Left lobe of liver (tissue), 2 donors: Measurements from ENCODE around the gene ATG2A. TPM values are rescaled to one million over a fixed set of nuclear protein-coding genes. Genes with fewer than 3 reads are reported as not detected.

Experiments
- ATAC-seq: fragments of 200-7000 bp; cut with Tn5 transposase; one replicate; pipeline ENCODE4 v1.9.1; 2020; ENCODE audit warnings: mild to moderate bottlenecking, moderate library complexity
- DNase-seq: peaks from one replicate; pipeline ENCODE4 v3.0.0-alpha.2; 2020; ENCODE audit warnings: low spot score
- total RNA-seq: library from RNA; stranded (reverse); gene quantifications from one replicate; pipeline ENCODE4 v1.2.1, GENCODE V29; 2021
- donor health status: DM: no; HTN: no; CAD: no; lungs with moderate emphysema.
- donor health status: DM: no; HTN: yes; CAD: no.

The ATG2A gene
- total RNA-seq, 1 donor from 2014 or later, result 34.0 TPM

DNA sequence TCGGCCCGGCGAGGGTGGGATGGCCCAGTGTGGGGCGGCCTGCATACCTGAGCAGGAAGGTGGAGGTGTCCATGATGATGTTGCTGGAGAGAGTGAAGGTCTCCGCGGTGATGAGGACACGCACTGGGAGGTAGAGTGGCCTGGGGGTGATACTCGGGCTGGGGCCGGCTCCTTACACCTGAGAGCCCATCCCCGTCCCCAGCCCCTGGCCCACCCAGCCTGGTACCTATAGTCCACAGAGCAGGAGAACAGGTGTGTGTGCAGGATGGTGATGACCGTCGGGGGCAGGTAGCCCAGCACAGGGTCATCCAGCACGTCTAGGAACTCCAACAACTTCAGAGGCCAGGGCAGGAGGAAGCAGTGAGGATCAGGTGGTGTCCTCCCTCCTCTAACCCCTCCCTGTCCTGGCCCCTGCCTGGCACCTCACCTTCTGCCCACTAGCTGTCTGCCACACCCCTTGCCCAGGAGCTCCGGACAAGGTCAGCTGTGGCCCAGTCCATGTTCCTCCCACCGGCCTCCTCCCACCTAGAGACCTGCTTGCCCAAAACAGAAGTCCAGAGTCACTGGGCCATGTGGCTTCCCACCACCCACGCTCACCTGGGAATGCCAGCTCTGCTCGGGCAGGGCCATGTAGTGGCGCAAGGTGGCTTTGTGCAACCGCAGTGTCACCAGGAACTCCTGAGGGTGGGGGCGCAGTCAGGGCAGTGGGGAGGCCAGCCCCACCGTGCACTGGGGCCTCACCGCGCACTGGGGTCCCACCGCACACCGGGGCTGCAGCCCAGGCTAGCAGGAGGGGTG is 11.3 kb downstream of the ATG2A start:
- DNase-seq, result no peak
- ATAC-seq, result peak; percentile 34

DNA sequence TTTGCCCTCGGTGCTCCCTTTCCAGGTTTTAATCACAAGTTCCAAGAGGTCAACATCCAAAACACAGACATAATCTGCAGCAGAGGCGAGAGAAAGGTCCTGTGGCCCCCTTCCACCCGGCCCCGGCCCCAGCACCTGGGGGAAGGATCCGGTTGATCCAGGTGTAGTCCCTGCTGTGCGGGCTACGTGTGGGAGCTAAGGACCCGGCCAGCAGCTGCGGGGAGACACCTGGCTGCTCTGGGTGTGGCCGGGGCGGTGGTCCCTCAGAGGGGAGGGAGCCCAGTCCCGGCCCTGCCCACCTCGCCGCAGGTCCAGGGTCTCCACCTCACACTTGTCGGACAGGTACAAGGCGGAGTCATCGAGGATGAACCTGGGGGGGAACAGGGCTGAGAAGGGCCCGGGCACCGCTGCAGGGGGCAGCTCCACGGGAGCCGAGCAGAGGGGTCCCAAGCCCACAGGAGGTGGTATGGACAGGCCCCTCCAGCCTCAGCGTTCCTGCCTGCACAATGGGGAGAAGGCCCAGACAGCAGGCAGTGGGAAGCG is 13.6 kb downstream of the ATG2A start:
- DNase-seq, result no peak
- ATAC-seq, result no peak

DNA sequence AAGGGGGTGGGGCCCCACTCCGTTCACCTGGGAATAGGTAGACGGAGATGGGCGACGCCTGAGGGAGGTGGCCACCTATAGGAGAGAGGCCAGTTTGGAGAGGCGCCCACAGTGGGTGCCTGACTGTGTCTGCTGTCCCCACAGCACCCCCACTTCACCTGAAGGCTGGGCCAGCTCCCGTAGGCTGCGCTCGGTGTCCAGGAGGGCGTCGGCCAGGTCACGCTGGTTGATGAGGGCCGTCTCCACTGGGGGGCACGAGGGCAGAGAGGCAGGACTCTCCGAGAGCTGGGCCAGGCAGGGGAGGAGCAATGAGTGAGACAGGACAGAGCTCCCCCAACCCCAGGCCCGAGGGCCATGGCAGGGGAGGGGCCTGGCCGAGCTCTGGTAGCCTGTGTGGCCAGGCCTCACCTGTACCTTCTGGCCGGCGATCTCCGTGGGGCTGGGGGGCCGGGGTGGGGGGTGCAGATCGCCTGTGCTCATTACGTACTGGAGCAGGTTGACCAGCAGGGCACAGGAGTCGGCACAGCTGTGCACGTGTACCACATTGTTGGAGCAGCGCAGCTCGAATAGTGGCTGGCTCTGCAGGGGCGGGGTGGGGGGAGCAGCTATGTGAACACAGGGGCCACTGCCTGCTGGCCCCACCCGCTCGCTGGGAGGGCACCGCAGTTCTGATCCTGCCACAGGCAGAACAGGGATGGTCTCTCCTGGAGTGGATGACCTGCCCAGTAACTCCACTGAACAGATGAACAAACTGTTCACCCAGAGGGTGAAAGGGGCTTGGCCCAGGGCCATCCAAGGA is 14.7 kb downstream of the ATG2A start:
- DNase-seq, result no peak
- ATAC-seq, result no peak

DNA sequence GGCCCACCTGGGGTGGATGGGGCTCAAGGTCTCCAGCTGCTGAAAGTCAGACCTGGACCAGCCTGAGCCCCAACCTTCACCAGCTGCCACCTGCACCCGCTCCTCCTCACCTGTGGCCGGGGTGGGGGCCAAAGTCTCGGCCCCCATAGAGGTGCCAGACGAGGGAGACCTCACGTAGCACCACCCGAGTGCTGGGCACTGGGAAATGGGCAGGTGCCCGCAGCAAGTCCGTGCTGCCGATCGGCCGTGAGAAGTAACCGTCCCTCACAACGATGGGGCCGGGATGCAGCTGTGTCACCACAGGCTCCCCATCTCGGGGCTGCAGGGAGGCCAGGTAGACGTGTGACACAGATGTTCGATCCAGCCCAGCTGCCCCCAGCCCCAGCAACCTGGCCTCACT is 16.2 kb downstream of the ATG2A start:
- DNase-seq, result no peak
- ATAC-seq, result no peak

DNA sequence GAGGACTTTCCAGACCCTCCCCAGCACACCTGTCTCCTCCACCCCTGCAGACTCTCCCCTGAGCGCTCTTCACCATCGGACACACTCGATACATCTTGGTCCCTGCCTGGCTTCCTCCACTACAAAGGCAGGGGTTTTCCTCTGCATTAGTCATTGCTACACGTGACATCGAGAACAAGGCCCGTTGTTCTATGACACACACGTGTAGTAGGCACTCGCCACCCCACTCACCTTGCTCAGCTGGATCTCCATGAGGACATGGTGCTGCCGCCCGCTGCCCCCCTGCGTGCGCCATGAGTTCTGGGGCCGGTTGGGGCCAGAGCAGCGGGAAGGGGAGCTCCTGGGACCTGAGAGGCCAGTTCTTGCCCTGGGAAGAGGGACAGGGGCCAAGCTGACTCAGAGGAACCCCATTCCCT is 16.7 kb downstream of the ATG2A start:
- ATAC-seq (no peak), DNase-seq (no peak)

DNA sequence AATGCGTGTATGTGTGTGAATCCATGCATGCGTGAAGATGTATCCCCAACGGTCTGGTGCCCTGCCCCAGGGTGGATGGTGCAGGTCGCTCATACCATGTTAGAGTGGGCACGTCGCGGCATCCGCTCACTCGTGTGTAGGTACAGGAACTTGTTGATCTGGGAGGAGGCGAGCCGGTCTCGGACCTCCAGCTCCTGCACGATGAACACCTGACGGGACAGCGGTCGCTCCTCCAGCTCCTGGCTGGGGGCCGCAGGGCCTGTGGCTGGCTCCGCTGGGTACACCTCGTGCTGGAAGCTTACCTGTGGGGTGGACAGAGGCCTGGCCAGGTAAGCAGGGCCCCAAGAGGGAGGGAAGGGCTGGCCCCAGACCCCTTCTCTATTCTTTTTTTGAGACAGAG is 18.5 kb downstream of the ATG2A start:
- no peak for ATAC-seq
- no peak for DNase-seq

DNA sequence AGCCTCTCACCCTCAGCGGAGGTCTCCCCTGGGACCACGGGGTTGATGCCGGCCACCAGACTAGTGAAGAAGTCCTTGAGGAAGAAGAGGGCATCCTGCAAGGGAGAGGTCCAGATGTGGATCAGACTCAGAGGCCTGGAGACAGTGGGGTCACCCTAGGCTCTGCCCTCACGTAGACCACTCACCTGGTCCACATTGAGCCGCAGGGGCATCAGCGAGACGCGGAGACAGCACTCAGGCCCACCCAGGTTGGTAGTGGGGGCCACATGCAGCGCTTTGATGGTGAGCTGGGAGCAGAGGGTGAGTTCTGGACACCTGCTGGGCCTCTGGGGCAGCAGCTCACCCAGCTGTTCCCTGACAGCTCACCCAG is 18.9 kb downstream of the ATG2A start:
- DNase-seq, result no peak

DNA sequence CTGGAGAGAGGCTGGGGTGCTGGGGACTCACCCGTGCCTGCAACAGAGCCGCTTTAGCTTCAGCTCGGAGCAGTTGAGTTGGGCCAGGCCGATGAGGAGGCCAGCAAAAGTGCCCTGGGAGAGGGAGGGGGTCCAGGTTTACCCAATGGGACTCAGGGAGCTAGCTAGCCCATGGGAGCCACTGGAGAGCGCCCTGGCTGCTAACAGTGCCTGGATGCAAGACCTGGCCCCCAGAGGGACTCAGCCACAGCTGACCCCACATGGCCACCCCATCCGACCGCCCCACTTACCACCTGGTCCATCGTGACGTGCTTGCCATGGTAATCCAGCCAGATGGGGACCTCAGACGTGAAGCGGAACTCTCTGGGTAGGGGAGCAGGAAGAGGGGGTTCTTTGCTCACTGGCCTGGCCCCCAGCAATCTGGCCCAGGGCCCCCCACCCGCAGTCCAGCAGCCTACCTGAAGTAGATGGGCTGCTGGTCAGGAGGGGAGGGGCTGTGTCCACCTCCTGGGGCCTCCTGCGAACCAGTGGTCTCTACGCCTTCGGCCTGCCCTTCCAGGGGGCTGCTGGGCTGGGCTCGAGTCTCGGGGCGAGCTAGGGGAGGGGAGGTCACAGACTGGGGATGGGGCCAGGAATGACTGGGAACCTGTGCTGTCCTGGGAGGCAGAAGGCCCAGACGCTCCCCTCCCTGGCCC is 19.5 kb downstream of the ATG2A start:
- no peak for DNase-seq

More for the DNA sequence above, 18.9 kb downstream of the ATG2A start:
- ATAC-seq, result no peak

DNA sequence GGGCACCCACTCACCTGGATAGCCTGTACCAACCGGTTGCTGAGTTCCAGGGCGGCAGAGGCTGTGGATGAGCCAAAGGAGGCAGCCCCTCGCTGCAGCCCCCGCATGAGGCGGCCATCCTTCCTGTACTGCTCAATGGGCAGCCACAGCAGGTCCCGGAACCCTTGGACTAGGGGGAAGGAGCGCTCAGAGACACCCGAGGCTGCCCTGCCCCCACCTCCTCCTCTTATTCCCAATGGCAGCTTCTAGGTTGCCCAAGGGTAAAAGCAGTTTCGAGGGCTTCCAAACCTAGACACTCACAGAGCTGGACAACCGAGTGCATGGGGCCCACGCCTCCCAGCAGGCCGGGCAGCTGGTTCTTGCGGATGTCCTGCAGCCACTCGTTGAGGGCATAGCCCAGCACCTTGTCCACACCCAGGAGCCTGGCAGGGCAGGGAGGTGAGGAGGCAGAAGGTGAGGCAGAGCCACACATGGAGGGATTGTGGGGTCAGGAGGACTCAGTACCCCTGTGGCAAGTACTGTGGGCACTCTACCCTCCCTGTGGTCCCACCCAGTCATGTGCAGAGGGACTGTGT is 20.5 kb downstream of the ATG2A start:
- ATAC-seq (no peak), DNase-seq (no peak)

More for the DNA sequence above, 19.5 kb downstream of the ATG2A start:
- no peak for ATAC-seq

DNA sequence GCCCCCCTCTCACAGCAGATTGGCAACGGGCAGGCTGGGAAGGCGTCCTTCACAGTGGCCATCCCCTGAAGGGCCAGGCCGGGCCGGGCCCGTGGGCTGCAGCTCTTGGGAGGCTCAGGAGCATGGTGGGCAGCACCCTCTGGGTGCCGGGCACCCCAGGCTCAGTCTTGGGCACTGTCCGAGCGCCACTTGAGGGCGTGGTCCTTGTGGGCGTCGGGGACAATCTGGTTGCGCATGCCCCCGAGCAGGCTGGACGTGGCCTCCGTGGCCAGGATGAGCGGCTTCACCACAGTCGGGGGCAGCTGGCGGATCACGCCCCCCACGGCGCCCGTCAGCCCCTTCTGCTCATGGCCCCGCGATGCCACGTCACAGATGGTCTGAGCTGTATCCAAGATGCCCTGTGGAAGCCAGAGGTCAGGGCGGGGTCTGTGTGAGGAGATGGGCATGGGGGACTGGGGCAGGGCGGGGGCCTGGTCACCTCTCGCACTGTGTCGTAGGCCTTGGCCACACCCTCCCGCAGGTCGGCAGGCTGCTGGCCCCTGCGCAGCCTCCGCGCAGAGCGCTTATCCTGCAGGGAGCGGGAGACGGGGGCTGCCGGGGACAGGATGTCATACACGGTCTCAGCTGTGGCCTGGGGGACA is 22.1 kb downstream of the ATG2A start:
- no peak for ATAC-seq
- DNase-seq, result no peak

DNA sequence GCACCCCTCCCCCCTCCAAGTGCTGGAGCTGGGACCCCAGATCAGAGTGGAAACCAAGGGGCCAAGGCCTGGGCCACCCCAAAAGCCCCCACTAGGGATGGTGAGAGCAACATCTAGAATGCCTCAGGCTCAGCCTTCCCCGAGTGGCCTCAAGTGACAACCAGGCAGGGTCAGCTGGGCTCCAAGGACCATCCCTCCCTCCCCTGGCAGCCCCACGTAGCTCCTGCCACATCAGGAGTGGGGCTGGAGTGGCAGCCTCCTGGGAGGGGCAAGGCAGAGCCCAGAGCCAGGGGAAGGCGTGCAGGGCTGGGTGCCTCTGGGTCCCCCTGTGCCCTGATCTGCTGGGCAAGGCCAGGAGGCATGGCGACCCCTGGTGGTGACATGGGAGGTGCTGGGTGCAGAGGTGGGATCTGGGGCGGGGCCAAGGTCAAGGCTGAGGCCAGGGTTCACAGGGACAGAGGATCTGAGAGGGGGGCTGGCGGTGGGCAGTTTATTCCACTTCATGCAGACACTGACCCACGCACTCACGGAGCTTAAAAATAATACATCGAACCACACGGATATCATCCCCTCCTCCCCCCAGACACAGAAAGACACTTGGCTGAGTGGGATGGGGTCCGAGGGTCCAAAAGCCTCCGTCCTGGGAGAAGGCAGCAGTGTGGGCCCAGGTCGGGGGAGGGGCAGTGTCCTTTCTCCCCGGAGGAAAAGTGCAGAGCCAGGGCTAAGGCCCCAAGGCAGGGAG is 22.8 kb downstream of the ATG2A start:
- DNase-seq (peak; percentile 91), ATAC-seq (peak; percentile 67)

DNA sequence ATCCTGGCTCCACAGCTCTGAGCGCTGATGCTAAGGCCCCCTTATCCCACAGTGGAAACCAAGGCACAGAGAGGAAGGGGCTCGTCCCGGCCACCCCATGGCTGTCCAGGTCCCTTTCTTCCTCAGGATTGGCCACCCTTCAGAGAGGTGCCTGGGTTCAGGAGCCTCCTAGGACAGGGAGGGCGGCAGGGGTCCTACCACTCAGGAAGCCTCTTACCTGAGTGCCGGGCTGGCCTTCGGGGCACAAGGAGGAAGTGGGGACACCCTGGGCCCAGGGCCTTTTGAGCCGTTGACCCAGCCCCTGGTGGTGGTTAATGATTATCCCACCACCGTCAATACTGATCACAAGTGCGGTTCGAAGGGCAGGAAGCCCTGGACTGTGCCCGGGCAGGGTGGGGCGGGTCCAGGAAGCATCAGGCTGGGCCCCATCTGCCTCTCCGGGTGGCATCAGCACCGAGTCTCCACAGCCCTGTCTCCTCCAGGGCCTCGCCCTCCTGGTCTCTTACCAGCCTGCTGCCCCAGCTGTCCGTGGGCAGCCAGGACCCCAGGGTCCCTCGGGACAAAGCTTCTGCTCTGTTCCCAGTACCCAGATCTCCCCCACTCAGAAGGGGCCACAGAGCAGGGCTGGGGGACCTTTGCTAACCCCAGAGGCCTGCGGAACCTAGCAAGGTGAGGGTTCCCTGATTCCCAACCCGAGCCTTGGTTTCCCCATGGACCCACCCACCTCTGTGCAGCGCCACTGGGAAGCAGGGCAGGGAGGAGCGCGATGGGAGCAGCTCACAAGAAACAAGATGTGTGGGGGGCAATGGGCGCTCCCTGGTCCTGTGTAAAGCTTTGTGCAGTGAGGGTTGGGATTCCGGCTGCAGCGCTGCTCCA is 23.6 kb downstream of the ATG2A start:
- peak; percentile 72 for ATAC-seq
- DNase-seq, result peak; percentile 95

DNA sequence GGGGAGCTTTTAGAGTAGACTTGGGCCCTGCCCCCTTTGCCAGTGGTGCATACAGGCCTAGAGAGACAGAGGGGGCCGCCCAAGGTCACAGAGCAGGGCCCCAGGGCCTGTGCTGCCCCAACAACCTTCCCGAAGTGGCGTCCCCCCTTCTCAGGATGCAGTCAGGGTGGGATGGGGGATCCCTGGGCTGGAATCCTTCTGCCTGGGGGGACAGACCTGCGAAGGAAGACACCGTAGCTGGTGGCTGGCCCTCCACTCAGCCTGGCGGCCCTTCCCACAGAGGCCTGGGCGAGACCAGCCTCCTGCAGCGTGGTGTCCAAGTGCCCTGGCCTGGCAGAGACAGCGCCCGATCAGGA is 24.2 kb downstream of the ATG2A start:
- no peak for DNase-seq
- no peak for ATAC-seq

DNA sequence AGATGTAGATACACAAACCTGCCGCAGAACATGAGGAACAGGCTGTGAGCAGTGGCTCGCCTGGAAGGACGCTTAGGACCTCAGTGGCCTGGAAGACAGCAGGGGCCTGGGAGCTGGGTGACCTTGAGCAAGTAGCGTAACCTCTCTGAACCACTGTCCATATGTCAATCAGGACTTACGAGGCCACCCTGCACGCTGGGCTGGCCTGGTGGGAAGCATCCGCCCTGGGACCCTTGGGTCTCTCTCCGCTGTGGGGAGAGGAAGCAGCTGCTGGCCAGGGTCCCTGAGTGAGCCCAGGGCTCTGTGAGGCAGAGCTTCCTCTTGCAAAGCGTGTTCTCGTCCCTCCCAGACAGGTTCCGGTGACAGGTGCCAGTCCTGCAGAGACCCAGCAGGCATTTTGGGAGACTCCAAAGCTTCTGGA is 24.6 kb downstream of the ATG2A start:
- ATAC-seq (peak; percentile 1), DNase-seq (no peak)

DNA sequence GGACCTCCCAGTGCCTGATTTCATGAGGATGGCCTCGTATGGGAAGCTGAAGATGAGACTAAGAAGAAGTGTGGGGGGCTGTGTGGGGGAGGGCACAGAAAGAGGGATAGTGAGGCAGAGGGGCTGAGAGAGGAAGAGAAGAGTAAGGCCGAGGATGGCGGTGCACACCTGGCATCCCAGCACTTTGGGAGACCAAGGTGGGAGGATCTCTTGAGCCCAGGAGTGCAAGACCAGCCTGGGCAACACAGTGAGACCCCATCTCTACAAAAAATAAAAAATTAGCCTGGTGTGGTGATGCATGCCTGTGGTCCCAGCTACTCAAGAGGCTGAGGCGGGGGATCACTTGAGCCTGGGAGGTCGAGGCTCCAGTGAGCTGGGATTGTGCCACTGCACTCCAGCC is 25.1 kb downstream of the ATG2A start:
- no peak for ATAC-seq
- DNase-seq, result no peak

DNA sequence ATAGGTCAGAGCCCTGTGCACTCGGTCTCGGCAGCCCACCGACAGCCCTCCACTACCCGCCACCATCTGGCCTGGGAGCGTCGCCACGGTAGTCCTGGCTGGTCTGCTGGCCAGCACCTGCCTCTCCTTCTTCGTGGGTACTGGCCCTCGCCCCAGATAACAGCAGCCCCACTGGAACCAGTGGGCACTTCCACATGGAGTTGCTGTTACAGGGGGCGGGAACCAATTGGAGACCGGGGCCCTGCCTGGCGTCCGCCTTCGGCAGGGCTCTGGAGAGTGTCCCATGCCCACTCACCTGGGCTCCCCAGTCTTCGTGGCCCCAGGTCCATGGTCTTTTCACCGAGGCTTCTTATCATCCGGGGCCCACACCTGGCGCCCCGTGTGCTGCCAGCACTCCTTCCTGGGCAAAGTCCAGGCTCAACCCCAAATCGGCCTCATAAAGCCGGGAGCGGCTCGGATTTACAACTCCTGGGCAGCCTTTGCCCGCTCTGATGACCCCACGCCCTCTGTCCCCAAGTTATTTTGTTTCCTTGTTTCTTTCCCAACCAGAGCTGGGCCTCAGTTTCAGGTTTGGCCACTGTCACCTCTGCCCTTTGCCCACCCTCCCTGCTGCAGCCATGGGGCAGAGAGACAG is 25.7 kb downstream of the ATG2A start:
- ATAC-seq, result peak; percentile 34

DNA sequence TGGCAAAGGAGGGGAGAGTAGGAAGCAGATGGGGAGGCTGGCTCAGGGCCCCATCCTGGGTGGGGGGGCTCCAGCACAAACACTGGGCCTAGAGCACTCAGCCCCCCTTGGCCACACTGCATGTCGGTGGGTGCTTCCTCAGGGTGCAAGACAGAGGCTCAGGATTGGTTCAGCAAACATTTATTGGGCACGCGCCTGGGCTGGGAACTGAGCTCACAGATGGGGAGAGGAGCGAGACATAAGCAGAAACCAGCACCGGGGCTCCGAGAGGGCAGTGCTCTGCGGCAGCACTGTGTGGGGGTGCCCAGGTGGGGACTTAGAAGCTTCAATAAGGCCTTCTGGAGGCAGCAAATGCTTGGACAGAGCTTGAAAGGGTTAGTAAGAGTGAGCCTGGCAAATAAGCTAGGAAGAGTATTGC is 26.5 kb downstream of the ATG2A start:
- ATAC-seq (no peak), DNase-seq (no peak)

More for the DNA sequence above, 25.7 kb downstream of the ATG2A start:
- peak; percentile 89 for DNase-seq
